B cell (primary cell): ENCODE results near the gene TESK2.

Source experiments
- EZH2 ChIP-seq: IDR thresholded peaks from 2 replicates; pipeline ENCODE4 v1.6.1; 2012; ENCODE audit warnings: borderline replicate concordance, low read depth, mild to moderate bottlenecking, moderate library complexity, low read length; ENCODE audit not compliant: insufficient read depth, poor library complexity, severe bottlenecking
- TF ChIP-seq, protein P1 (sequence below): fragments of 200-600 bp; IDR thresholded peaks from one replicate; pipeline ENCODE4 v1.8.0; 2022; ENCODE audit warnings: antibody characterized with exemption, mild to moderate bottlenecking

DNA sequence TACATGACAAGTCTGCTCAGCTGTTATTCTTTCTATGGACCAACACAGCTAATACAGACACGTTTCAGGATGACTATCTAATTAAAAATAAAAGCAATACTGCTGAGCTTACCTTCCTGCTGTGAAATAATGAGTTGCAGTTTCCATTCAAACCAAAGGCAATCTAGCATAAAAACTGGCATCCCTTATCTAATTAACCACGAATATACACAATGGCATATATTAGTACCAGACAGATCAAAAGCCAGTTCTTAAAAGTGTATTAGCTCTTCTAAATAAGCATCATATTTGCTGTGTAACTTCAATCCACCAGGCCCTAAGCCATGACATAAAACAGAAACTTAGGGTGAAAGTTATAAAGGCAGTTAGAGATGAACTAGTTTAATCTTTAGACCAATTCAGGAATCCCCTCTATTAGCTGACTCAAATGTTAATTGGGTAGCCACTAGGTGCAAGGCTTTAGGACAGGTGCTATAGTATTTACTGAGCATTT lies 20.6 kb downstream of the TESK2 start:
- TF ChIP-seq, protein P1, sequence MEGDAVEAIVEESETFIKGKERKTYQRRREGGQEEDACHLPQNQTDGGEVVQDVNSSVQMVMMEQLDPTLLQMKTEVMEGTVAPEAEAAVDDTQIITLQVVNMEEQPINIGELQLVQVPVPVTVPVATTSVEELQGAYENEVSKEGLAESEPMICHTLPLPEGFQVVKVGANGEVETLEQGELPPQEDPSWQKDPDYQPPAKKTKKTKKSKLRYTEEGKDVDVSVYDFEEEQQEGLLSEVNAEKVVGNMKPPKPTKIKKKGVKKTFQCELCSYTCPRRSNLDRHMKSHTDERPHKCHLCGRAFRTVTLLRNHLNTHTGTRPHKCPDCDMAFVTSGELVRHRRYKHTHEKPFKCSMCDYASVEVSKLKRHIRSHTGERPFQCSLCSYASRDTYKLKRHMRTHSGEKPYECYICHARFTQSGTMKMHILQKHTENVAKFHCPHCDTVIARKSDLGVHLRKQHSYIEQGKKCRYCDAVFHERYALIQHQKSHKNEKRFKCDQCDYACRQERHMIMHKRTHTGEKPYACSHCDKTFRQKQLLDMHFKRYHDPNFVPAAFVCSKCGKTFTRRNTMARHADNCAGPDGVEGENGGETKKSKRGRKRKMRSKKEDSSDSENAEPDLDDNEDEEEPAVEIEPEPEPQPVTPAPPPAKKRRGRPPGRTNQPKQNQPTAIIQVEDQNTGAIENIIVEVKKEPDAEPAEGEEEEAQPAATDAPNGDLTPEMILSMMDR = no peak
- TF ChIP-seq EZH2 = no peak
